ENCODE data around the gene TNFRSF13B.

Gene TNFRSF13B

DNA sequence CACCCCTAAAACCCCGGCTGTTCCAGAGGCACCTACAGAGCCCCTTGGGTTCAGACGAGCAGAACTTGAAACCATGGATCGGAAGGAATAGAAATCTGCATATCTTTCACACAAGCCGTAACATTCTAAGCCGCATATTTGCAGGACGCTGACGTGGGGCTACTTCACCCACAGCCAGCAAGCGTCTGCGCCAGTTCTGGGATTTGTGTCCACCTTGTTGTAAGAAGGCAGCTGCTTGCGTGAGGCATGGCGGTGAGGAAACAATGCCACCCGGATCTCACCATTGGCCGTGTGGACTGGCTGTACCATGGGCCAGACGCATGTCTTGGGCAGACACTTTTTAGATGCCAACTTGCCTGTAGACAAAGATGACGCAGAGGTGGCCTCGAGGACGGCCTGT lies 34.5 kb downstream of the TNFRSF13B start:
- no peak for DNase-seq (ENCODE audit: low read depth)
- TF ChIP-seq, protein P1, sequence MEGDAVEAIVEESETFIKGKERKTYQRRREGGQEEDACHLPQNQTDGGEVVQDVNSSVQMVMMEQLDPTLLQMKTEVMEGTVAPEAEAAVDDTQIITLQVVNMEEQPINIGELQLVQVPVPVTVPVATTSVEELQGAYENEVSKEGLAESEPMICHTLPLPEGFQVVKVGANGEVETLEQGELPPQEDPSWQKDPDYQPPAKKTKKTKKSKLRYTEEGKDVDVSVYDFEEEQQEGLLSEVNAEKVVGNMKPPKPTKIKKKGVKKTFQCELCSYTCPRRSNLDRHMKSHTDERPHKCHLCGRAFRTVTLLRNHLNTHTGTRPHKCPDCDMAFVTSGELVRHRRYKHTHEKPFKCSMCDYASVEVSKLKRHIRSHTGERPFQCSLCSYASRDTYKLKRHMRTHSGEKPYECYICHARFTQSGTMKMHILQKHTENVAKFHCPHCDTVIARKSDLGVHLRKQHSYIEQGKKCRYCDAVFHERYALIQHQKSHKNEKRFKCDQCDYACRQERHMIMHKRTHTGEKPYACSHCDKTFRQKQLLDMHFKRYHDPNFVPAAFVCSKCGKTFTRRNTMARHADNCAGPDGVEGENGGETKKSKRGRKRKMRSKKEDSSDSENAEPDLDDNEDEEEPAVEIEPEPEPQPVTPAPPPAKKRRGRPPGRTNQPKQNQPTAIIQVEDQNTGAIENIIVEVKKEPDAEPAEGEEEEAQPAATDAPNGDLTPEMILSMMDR (IDR thresholded peaks at IDR 0.05; ENCODE audit: low read depth, low read length, missing control alignments): no peak

DNA sequence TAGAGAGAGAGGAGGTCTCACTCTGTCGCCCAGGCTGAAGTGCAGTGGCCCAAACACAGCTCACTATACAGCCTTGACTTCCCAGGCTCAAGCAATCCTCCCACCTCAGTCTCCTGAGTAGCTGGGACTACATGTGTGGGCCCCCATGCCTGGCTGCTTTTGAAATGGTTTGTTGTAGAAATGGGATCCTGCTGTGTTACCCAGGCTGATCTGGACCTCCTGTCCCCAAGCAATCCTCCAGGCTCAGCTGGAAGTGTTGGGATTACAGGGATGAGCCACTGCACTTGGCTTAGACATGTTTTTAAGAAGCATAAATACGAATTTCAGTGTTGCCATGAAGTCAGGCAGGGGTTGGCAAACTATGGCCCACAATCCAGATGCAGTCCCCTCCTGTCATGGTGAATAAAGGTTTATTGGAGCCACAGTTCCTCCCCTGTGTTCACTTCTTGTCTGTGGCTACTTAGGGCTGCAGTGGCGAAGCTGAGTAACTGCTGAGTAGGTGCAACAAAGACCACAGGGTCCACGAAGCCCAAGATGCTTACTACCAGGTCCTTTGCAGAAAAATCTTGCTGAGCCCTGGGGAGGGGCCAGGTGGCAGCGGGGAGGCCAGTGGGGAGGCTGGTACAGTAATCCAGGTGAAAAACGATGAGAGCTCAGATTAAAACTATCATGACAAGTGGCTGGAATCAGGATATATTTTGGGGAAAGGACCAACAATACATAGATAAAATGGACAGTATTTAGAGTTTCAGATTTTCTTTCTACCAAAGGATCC lies 35.2 kb downstream of the TNFRSF13B start:
- H3K4me3 ChIP-seq (ENCODE audit: low read depth, low read length): no peak overlapping the region
- no peak for DNase-seq (ENCODE audit: low read depth)
- TF ChIP-seq, protein P1 (IDR thresholded peaks at IDR 0.05; ENCODE audit: low read depth, low read length, missing control alignments): no peak

More for the DNA sequence above, 34.5 kb downstream of the TNFRSF13B start:
- H3K4me3 ChIP-seq (ENCODE audit: low read depth, low read length): no peak overlapping the region

DNA sequence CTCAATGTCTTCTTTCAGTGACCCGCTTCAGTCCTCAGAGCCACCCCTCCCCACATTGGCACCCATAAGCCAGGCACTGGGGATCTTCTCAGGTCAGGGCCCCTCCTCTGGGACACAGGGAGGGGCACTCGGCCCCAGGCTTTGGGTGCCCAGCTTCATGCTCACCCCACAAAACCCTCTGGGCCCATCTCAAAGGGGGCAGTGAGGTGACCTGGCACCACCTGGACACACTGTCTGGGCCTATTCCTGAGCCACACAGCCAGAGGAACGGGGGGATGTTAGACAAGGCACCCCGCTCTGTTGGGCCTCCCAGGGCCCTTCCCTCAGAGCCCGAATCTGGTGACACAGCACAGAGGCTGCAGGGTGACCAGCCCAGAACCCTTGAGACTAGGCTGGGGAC lies 36.1 kb downstream of the TNFRSF13B start:
- TF ChIP-seq, protein P1 (IDR thresholded peaks at IDR 0.05; ENCODE audit: low read depth, low read length, missing control alignments): no peak
- no peak for DNase-seq (ENCODE audit: low read depth)
- no peak overlapping the region for H3K4me3 ChIP-seq (ENCODE audit: low read depth, low read length)

DNA sequence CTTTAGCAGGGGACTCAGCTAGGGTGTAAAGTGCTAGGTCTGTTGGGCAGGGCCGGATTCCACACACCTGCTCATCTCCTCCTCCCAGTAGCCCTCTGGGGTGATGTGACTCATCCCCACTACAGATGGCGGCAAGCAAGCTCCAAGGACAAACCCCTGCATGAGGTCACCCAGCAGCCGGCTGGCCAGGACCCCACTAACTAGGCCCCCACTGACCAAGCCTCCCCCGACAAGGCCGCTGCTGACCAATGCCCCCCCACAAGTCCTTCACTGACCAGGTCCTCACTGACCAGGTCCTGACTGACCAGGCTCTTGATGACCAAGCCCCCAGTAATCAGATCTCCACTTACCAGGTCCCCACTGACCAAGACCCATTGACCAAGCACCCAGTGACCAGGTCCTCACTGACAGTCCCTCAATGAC lies 36.7 kb downstream of the TNFRSF13B start:
- TF ChIP-seq, protein P1 (IDR thresholded peaks at IDR 0.05; ENCODE audit: low read depth, low read length, missing control alignments): no peak
- H3K4me3 ChIP-seq (ENCODE audit: low read depth, low read length): no peak overlapping the region
- no peak for DNase-seq (ENCODE audit: low read depth)

DNA sequence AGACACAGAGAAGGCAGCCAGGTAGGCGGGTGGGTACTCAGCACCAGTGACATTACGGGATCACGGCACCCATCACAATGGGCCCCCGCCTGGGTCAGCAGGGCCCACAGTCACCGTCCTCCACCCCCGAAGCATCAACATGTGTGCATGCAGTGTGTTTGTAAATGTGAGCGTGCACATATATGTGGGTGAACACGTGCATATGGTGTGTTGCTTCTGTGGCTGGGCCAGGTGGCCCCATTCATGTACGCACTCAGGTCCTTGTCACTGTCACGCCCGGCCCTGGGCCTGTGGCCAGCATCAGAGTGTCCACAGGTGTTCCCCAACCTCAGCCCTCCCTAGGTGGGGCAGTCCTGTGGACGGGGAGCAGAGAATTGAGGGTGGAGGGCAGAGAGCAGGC lies 37.1 kb downstream of the TNFRSF13B start:
- TF ChIP-seq, protein P1 (IDR thresholded peaks at IDR 0.05; ENCODE audit: low read depth, low read length, missing control alignments): no peak
- no peak for DNase-seq (ENCODE audit: low read depth)
- H3K4me3 ChIP-seq (ENCODE audit: low read depth, low read length): no peak overlapping the region

DNA sequence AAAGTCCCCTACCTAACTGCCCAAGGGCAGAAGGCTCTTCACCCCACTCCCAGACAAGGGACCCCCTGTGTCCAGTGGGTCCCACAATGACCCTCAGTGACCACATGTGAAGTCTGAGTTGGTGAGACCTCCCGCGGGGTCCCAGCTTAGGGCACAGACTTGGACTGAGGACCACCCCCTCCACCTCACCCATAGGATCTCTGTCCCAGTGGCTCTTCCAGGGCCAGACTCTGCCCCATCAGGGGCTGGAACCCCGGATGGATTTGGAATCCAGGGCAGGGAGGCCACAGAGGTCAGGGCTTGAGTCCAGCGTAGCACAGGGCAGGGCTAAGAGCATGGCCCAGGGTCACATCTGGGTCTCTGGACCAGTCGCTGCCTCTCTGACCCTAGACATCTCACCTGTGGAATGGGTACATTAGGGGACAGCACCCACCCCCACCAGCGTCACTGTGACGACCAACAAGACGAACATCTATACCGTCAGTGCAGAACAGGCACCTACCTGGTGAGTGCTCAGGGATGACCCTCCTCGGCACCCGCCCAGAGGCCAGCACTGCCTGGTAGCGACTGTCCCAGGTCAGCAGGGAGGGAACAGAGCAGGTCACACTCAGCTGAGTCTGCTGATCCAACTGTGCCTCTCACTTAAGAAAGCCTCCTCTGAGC lies 37.7 kb downstream of the TNFRSF13B start:
- H3K4me3 ChIP-seq (ENCODE audit: low read depth, low read length): no peak overlapping the region
- no peak for DNase-seq (ENCODE audit: low read depth)
- TF ChIP-seq, protein P1 (IDR thresholded peaks at IDR 0.05; ENCODE audit: low read depth, low read length, missing control alignments): no peak
